GM18868 (cell line): ENCODE measurements around the gene PDZRN3.
A peak's percentile ranks its signal among the peaks of the same experiment; 100 is the strongest.

Experiments
- ATAC-seq: cut with Tn5 transposase; IDR thresholded peaks from one replicate; pipeline ENCODE4 v1.9.1; 2021; ENCODE audit warnings: mild to moderate bottlenecking, moderate library complexity; ENCODE audit not compliant: unreplicated experiment

Gene PDZRN3

GRCh38 chr3:73530022-73530396, 94.7 kb downstream of the PDZRN3 start:
- ATAC-seq, result no peak

- ATAC-seq, result no peak
Observed at GRCh38 chr3:73529308-73530021, 95.3 kb downstream of the PDZRN3 start.

- ATAC-seq, result no peak
Observed at GRCh38 chr3:73525591-73525990, 99.2 kb downstream of the PDZRN3 start.

- ATAC-seq, result no peak
Observed at GRCh38 chr3:73523661-73524060, 101.1 kb downstream of the PDZRN3 start.

GRCh38 chr3:73521734-73522336, 102.9 kb downstream of the PDZRN3 start:
- ATAC-seq, result no peak

GRCh38 chr3:73520931-73521461, 103.7 kb downstream of the PDZRN3 start:
- no peak for ATAC-seq

- ATAC-seq, result no peak
Observed at GRCh38 chr3:73516631-73517030, 108.1 kb downstream of the PDZRN3 start.

GRCh38 chr3:73513260-73513659, 111.5 kb downstream of the PDZRN3 start:
- no peak for ATAC-seq

- no peak for ATAC-seq
Observed at GRCh38 chr3:73511571-73512525, 112.9 kb downstream of the PDZRN3 start.

- no peak for ATAC-seq
Observed at GRCh38 chr3:73510784-73511183, 114.0 kb downstream of the PDZRN3 start.

- no peak for ATAC-seq
Observed at GRCh38 chr3:73510334-73510733, 114.4 kb downstream of the PDZRN3 start.

GRCh38 chr3:73509816-73510215, 114.9 kb downstream of the PDZRN3 start:
- ATAC-seq, result no peak

GRCh38 chr3:73509066-73509465, 115.7 kb downstream of the PDZRN3 start:
- no peak for ATAC-seq

- ATAC-seq, result peak; percentile 64
Observed at GRCh38 chr3:73508330-73508954, 116.3 kb downstream of the PDZRN3 start.

GRCh38 chr3:73504852-73505251, 119.9 kb downstream of the PDZRN3 start:
- ATAC-seq, result no peak

- no peak for ATAC-seq
Observed at GRCh38 chr3:73504239-73504638, 120.5 kb downstream of the PDZRN3 start.

- ATAC-seq, result peak; percentile 76
Observed at GRCh38 chr3:73503781-73504180, 121.0 kb downstream of the PDZRN3 start.

- peak; percentile 65 for ATAC-seq
Observed at GRCh38 chr3:73502609-73503583, 121.8 kb downstream of the PDZRN3 start.

GRCh38 chr3:73500321-73500720, 124.4 kb downstream of the PDZRN3 start:
- ATAC-seq, result no peak

- peak; percentile 52 for ATAC-seq
Observed at GRCh38 chr3:73499787-73500186, 125.0 kb downstream of the PDZRN3 start.
